Measurements from ENCODE around the gene WDR70. TPM values are rescaled to one million over a fixed set of nuclear protein-coding genes. Genes with fewer than 3 reads are reported as not detected.
"Not testable (repeated sequence)": the region's sequence is repeated elsewhere in the genome, so short reads cannot be mapped to it uniquely, and the experiment has no call there.

WDR70 gene
- total RNA-seq, 4 donors from 2014 or later = 24.7 to 200 (median 29.9) TPM

GRCh38 chr5:37370864-37371726 is 8.0 kb upstream of the WDR70 start, which contains the start of gene NUP155:
NUP155 (minus strand) TSS chr5:37371106; CDS start chr5:37370977, 129 bp downstream.
- intact Hi-C loops (cut with DNase I; ENCODE audit: low total_unique reads) = no loop called here
- peak in 2 of 5 experiments; percentile 4 to 30 for TF ChIP-seq CTCF (IDR thresholded peaks at IDR 0.05)
- TF ChIP-seq POLR2AphosphoS5 (IDR thresholded peaks at IDR 0.05) = peak; percentile 83 to 91 (median 87)
- TF ChIP-seq EP300 (IDR thresholded peaks at IDR 0.05; ENCODE audit: low read depth) = no peak
- TF ChIP-seq POLR2A (IDR thresholded peaks at IDR 0.05) = peak; percentile 77

GRCh38 chr5:37375091-37375490 is 4.0 kb upstream of the WDR70 start:
- no peaks in the 10 kb centered on the region for H3K9me3 ChIP-seq
- intact Hi-C loops (cut with DNase I; ENCODE audit: low total_unique reads) = no loop called here
- H3K36me3 ChIP-seq = no peaks in the 10 kb centered on the region
- in situ Hi-C loops (cut with MboI; ENCODE audit: low pct_ligation_motif_present in 1 of 4, low pct_unique_long_range_greater_than_20kb in 1 of 4, low sequenced_read_pairs in 3 of 4) = no loop called here
- H3K4me3 ChIP-seq = no peak overlapping the region
- H3K27me3 ChIP-seq = no peaks in the 10 kb centered on the region
- TF ChIP-seq POLR2A (IDR thresholded peaks at IDR 0.05) (no peak), POLR2AphosphoS5 (IDR thresholded peaks at IDR 0.05) (no peak), EP300 (IDR thresholded peaks at IDR 0.05; ENCODE audit: low read depth) (no peak), CTCF (IDR thresholded peaks at IDR 0.05) (no peak)
- peaks cover 4 to 15% (median 9%) of the 10 kb centered on the region in 4 donors for H3K4me1 ChIP-seq
- WGBS, 2 donors (ENCODE audit: low coverage in 1 of 2) = 87 to 100% methylated on average over 2 to 3 of the region's 3 CpGs
- H3K27ac ChIP-seq = no peak overlapping the region
- no peak for DNase-seq

More at GRCh38 chr5:37370864-37371726, 8.0 kb upstream of the WDR70 start, which contains the start of gene NUP155:
- DNase-seq = peak; percentile 92
- in situ Hi-C loops (cut with MboI; ENCODE audit: low pct_ligation_motif_present in 1 of 4, low pct_unique_long_range_greater_than_20kb in 1 of 4, low sequenced_read_pairs in 3 of 4) = no loop called here
- Histone ChIP-seq H3K27ac (peak within 1 kb of the TSS; percentile 82 to 89 (median 88)), H3K36me3 (no peaks in the 10 kb centered on the region), H3K9me3 (no peaks in the 10 kb centered on the region), H3K27me3 (no peaks in the 10 kb centered on the region), H3K4me1 (peaks cover 14 to 29% (median 18%) of the 10 kb centered on the region in 4 donors), H3K4me3 (peak within 1 kb of the TSS; percentile 61 to 88 (median 76))
- 2 to 4% methylated on average over 26 to 49 of the region's 49 CpGs for WGBS, 2 donors (ENCODE audit: low coverage in 1 of 2)

GRCh38 chr5:37378066-37378465 is 1.1 kb upstream of the WDR70 start:
- Histone ChIP-seq H3K36me3 (peaks cover 0 to 11% (median 4%) of the 10 kb centered on the region in 4 donors), H3K4me1 (peaks cover 3 to 12% (median 8%) of the 10 kb centered on the region in 4 donors)
- H3K9me3 ChIP-seq; in situ Hi-C loops (cut with MboI; ENCODE audit: low pct_ligation_motif_present in 1 of 4, low pct_unique_long_range_greater_than_20kb in 1 of 4, low sequenced_read_pairs in 3 of 4); DNase-seq; H3K27ac ChIP-seq; H3K27me3 ChIP-seq; intact Hi-C loops (cut with DNase I; ENCODE audit: low total_unique reads); H3K4me3 ChIP-seq: not testable (repeated sequence)
- 94% methylated on average over 12 of the region's 12 CpGs; no CpG with 5 or more reads in 1 of the 2 donors for WGBS, 2 donors (ENCODE audit: low coverage in 1 of 2)

- Histone ChIP-seq H3K27me3 (no peaks in the 10 kb centered on the region), H3K4me3 (no peak overlapping the region), H3K4me1 (no peaks in the 10 kb centered on the region), H3K36me3 (peaks cover 0 to 32% (median 14%) of the 10 kb centered on the region in 4 donors), H3K9me3 (no peaks in the 10 kb centered on the region), H3K27ac (no peak overlapping the region)
- in situ Hi-C loops (cut with MboI; ENCODE audit: low pct_ligation_motif_present in 1 of 4, low pct_unique_long_range_greater_than_20kb in 1 of 4, low sequenced_read_pairs in 3 of 4) = no loop called here
- no peak for TF ChIP-seq POLR2A (IDR thresholded peaks at IDR 0.05)
- TF ChIP-seq EP300 (IDR thresholded peaks at IDR 0.05; ENCODE audit: low read depth) = no peak
- no peak for TF ChIP-seq POLR2AphosphoS5 (IDR thresholded peaks at IDR 0.05)
- no peak for TF ChIP-seq CTCF (IDR thresholded peaks at IDR 0.05)
- 79 to 80% methylated on average over 3 of the region's 3 CpGs for WGBS, 2 donors (ENCODE audit: low coverage in 1 of 2)
- DNase-seq = no peak
- intact Hi-C loops (cut with DNase I; ENCODE audit: low total_unique reads) = no loop called here
These were observed 12.5 kb downstream of the WDR70 start for GRCh38 chr5:37391591-37391990.

All from transverse colon (tissue), 4 donors.